HFFc6 (cell line): Measurements from ENCODE around the gene PLA2G2D. TPM values are rescaled to one million over a fixed set of nuclear protein-coding genes. Genes with fewer than 3 reads are reported as not detected.

Experiments used
- DNase-seq: peaks from one replicate; pipeline ENCODE4 v3.0.0-alpha.2; 2018
- H3K27ac Mint-ChIP-seq: 2 replicates; pipeline ENCODE4 v1.8.0; 2020; ENCODE audit warnings: mild to moderate bottlenecking, mixed read lengths
- H3K27me3 Mint-ChIP-seq: 2 replicates; pipeline ENCODE4 v1.8.0; 2021; ENCODE audit warnings: mild to moderate bottlenecking, moderate library complexity, mixed read lengths; ENCODE audit not compliant: insufficient read depth
- H3K36me3 Mint-ChIP-seq: 2 replicates; pipeline ENCODE4 v1.8.0; 2021; ENCODE audit warnings: low read depth, mixed read lengths
- H3K4me1 Mint-ChIP-seq: 2 replicates; pipeline ENCODE4 v1.8.0; 2020; ENCODE audit warnings: low read depth, mixed read lengths
- H3K4me3 Mint-ChIP-seq: 2 replicates; pipeline ENCODE4 v1.8.0; 2020; ENCODE audit warnings: mild to moderate bottlenecking, moderate library complexity, mixed read lengths
- H3K9me3 Mint-ChIP-seq: 2 replicates; pipeline ENCODE4 v1.8.0; 2020; ENCODE audit warnings: mild to moderate bottlenecking, mixed read lengths
- total RNA-seq, 6 experiments: library from RNA; stranded (reverse); fragmentation: NEBNext Ultra II Directional; extraction: Animal tissue kit (Norgen Biotek cat#: 25700); gene quantifications; 2 replicates in 1 of 6; 3 replicates in 5 of 6; pipeline ENCODE4 v1.2.3, GENCODE V29; 2021
- TF ChIP-seq, protein P1 (sequence below): fragments of 200-600 bp; sonication (generic); IDR thresholded peaks from 2 replicates; pipeline ENCODE4 v1.5.0; 2021; ENCODE audit warnings: antibody characterized with exemption, mild to moderate bottlenecking

PLA2G2D gene
- total RNA-seq, 6 experiments from 2014 or later: not detected

DNA sequence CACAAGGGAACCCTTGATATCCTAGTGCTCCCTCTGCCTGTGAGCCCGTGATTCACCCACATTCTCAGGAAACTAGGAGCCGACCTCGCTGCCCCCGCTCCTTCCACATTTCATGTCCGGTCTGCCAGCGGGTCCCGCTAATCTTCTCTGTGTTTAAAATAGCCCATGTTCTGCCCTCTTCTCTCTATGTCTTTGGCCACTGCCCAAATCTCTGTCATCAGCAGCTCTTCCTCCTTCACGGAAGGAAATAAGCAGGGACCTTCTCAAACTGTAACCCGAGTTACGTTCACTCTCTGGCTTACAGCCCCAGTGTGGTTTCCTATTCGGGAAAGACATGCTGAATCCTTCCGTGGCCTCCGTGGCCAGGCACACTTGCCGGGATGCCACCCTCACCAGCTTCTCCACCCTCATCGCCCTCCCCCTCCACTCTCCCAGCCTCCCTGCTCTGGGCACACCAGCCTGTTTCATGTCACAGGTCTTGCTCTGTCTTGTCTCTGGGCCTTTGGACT, 45.4 kb upstream of the PLA2G2D start:
- Mint-ChIP-seq H3K27ac (no peak overlapping the region), H3K4me1 (no peaks in the 10 kb centered on the region), H3K27me3 (peaks cover 37% of the 10 kb centered on the region), H3K4me3 (no peak overlapping the region), H3K9me3 (peaks cover 27% of the 10 kb centered on the region), H3K36me3 (no peaks in the 10 kb centered on the region)
- no peak for DNase-seq
- TF ChIP-seq, protein P1, sequence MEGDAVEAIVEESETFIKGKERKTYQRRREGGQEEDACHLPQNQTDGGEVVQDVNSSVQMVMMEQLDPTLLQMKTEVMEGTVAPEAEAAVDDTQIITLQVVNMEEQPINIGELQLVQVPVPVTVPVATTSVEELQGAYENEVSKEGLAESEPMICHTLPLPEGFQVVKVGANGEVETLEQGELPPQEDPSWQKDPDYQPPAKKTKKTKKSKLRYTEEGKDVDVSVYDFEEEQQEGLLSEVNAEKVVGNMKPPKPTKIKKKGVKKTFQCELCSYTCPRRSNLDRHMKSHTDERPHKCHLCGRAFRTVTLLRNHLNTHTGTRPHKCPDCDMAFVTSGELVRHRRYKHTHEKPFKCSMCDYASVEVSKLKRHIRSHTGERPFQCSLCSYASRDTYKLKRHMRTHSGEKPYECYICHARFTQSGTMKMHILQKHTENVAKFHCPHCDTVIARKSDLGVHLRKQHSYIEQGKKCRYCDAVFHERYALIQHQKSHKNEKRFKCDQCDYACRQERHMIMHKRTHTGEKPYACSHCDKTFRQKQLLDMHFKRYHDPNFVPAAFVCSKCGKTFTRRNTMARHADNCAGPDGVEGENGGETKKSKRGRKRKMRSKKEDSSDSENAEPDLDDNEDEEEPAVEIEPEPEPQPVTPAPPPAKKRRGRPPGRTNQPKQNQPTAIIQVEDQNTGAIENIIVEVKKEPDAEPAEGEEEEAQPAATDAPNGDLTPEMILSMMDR: no peak

DNA sequence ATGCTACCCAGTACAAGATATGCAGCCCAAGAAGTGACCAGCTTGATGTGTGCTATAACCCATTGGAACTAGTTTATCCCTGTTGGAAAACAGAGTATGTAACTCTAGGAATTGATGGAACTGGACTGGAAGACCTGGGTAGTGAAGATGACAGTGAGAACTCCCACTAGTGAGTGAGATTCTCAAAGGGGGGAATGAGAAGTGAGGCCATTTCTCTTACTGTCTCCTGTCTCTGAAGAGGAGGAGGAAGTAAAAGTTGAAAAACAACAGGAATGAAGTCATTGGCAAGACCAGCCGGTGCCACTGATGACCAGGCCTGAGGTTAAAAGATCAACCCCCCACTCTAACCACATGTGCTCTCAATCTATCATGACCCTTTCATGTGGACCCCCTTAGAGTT, 40.7 kb upstream of the PLA2G2D start:
- Mint-ChIP-seq H3K4me3 (no peak overlapping the region), H3K36me3 (no peaks in the 10 kb centered on the region), H3K9me3 (peaks cover 40% of the 10 kb centered on the region), H3K27me3 (peaks cover 17% of the 10 kb centered on the region), H3K4me1 (no peaks in the 10 kb centered on the region), H3K27ac (no peak overlapping the region)
- TF ChIP-seq, protein P1: no peak
- no peak for DNase-seq

DNA sequence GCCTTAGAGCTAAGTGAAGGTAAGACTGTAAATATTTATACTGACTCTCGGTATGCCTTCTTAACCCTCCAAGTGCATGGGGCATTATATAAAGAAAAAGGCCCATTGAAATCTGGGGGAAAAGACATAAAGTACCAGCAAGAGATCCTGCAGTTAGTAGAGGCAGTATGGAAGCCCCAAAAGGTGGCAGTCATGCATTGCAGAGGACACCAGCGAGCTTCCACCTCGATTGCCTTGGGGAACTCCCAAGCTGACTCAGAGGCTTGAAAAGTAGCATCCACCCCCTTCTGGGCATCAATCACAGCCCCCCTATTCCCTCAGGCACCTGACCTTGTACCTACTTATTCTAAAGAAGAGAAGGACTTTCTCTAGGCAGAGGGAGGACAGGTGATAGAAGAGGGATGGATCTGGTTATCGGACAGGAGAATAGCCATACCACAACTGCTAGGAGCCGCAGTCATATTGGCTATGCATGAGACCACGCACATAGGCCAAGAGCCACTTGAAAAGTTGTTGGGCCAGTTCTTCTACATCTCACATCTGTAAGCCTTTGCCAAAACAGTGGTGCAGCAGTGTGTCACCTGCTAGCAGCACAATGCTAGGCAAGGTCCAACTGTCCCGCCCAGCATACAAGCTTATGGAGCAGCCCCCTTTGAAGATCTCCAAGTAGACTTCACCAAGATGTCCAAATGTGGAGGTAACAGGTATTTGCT, 39.2 kb upstream of the PLA2G2D start:
- no peak for DNase-seq
- Mint-ChIP-seq H3K27me3 (peaks cover 18% of the 10 kb centered on the region), H3K36me3 (no peaks in the 10 kb centered on the region), H3K27ac (no peak overlapping the region), H3K4me3 (no peak overlapping the region), H3K4me1 (no peaks in the 10 kb centered on the region), H3K9me3 (peaks cover 40% of the 10 kb centered on the region)
- TF ChIP-seq, protein P1: no peak

DNA sequence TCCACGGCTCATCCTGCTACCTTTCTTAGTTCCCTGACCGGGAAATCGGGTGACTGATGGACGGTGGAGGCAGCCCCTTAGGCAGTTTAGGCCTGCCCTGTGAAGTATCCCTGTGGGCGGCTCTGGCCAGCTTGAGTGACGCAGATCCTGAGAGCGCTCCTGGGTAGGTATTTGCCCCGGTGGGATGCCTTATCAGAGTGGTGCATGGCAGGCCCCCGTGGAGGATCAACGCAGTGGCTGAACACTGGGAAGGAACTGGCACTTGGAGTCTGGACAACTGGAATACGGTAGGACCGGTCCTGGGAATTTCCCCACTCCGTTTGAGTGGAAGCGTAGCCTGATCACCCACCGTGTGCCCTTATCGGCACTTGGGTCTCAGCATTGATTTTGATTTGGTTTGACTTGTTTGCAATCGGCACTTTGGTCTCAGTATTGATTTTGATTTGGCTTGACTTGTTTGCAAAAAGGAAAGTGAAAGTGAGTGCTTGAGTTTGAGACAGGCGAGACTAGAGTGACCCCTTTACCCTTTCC, 35.0 kb upstream of the PLA2G2D start:
- Mint-ChIP-seq H3K27ac (no peak overlapping the region), H3K36me3 (no peaks in the 10 kb centered on the region), H3K4me3 (peak overlapping the region; percentile 49; the same call in 1 of the 2 replicates), H3K9me3 (peaks cover 9% of the 10 kb centered on the region), H3K27me3 (peaks cover 14% of the 10 kb centered on the region), H3K4me1 (no peaks in the 10 kb centered on the region)
- no peak for DNase-seq
- TF ChIP-seq, protein P1: no peak

DNA sequence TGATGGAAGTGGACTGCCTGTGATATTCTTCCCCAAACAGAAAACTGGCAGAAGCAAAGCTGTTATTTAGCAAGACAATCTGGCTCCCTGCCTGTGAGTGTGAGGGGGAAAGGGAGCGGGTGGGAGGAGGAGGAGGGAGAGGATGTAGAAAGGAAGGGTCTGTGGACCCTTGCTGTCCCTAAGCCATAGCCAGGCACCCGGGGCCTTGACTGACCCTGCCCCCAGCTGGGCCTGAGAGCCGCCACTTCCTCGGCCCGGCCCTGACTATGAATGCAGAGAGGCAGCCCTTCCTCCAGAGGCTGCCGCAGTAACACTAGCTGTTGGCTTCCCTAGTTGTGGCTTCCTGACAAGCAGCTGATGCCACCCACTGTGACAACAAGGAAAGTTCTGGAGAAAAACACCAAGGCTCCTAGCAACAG, 33.7 kb upstream of the PLA2G2D start:
- Mint-ChIP-seq H3K4me3 (no peak overlapping the region), H3K36me3 (no peaks in the 10 kb centered on the region), H3K9me3 (no peaks in the 10 kb centered on the region), H3K4me1 (no peaks in the 10 kb centered on the region), H3K27ac (no peak overlapping the region), H3K27me3 (peaks cover 14% of the 10 kb centered on the region)
- TF ChIP-seq, protein P1: no peak
- DNase-seq: no peak
